ENCODE measurements around the gene GON7.
A peak's percentile ranks its signal among the peaks of the same experiment; 100 is the strongest.

DNA sequence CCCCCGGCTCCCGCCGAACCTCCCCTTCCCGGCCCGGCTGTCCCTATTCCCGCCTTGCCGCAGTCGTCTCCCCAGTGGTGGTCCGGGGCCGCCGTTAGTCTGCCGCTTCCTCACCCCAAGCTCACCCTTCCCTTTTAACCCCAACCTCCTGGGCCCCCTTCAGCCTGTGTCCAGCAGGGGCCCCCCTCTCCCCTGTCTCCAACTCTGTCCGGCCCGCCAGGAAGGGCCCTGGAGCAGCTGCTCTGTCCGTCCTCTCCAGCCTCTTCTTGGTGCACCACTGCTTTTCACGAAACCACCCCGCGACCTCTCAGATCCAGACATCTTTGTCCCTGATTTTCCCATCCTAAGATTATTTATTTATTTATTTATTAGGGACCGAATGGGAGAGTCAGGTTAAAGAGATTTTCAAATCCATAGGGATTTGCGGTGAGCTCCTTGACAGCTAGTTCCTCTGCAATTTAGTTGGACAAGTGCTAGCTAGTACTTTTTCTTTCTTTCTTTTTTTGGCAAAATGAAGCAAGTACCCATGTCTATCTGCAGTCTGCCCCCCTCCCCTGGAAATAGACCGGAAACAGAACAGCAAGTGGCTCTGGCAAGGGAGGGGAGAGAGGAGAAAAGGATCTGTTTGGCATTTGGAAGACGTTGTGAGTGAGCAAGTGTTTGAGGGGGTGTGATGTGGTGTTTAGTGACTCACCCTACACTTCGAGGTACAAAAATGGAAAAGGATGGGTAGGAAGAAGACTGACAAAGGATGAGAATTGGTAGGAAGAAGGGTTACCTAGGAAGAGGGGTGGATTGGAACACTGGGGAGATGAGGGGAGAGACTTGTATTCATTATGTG lies 823 bp upstream of the GON7 start:
- no peak for TF ChIP-seq POLR2A (IDR thresholded peaks at IDR 0.05)
- TF ChIP-seq, protein P1, sequence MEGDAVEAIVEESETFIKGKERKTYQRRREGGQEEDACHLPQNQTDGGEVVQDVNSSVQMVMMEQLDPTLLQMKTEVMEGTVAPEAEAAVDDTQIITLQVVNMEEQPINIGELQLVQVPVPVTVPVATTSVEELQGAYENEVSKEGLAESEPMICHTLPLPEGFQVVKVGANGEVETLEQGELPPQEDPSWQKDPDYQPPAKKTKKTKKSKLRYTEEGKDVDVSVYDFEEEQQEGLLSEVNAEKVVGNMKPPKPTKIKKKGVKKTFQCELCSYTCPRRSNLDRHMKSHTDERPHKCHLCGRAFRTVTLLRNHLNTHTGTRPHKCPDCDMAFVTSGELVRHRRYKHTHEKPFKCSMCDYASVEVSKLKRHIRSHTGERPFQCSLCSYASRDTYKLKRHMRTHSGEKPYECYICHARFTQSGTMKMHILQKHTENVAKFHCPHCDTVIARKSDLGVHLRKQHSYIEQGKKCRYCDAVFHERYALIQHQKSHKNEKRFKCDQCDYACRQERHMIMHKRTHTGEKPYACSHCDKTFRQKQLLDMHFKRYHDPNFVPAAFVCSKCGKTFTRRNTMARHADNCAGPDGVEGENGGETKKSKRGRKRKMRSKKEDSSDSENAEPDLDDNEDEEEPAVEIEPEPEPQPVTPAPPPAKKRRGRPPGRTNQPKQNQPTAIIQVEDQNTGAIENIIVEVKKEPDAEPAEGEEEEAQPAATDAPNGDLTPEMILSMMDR (IDR thresholded peaks at IDR 0.05) = peak in 1 of 3 experiments; percentile 10

Data from testis (tissue), 2 donors.